NOMO-1 treated with DMSO at 0.1 percent for 48 hours (cell line): ENCODE measurements around the gene PRKCE.
"Not testable (repeated sequence)": the region's sequence is repeated elsewhere in the genome, so short reads cannot be mapped to it uniquely, and the experiment has no call there.

Experiments
- DNase-seq: peaks from one replicate; lab custom pipeline; 2025; ENCODE audit not compliant: unreplicated experiment; lab: John Stamatoyannopoulos, UW

Gene PRKCE

DNA sequence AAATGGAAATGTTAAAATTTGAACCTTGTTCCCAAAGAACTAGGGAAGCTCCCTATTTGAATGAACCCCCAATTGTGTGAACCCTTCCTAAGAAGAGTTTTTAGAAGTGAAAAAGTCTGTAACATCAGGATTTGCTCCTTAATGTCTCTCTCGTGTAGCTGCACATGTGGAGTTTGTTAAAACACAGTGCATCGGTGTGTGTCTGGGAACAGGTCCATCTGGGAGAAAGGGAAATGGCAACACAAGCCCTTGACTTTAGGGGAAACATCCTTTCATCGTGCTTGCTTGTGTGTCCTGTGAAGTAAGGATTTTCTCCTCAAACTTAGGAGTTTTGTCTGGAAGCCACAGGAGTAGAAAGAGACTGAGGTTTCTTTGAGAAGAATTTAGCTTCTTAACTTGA, 203.9 kb downstream of the PRKCE start:
- no peak for DNase-seq

DNA sequence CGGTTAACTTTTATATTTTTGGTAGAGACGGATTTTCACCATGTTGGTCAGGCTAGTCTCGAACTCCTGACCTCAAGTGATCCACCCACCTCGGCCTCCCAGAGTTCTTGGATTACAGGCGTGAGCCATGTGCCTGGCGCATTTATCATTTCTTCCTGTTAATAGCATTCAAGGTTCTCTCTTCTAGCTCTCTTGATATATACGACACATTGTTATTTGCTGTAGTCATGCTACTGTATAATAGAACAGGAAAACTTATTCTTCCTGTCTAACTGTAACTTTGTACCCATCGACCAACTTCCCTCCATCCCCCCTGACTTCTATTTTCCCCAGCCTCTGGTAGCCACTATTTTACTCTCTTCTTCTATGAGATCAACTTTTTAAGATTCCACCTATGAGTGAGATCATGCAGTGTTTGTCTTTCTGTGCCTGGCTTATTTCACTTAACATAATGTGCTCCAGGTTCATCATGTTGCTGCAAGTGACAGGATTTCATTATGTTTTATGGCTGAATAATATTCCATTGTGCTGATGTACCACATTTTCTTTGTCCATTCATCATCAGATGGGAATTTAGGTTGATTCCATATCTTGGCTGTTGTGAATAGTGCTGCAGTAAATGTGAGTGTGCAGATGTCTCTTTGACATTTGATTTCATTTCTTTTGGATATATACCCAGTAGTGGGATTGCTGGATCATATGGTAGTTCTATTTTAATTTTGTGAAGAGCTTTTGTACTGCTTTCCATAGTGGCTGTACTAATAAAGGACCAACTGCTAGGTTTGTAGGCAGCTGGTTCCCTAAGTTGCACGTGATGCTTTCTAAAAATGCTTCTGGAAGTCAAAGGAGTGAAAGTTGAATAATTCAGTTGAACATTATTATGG, 205.2 kb downstream of the PRKCE start:
- no peak for DNase-seq

GRCh38 chr2:45857275-45857609, 205.8 kb downstream of the PRKCE start:
- no peak for DNase-seq

GRCh38 chr2:45857867-45858520, 206.5 kb downstream of the PRKCE start:
- DNase-seq = no peak

GRCh38 chr2:45858872-45859271, 207.4 kb downstream of the PRKCE start:
- not testable (repeated sequence) for DNase-seq

GRCh38 chr2:45859682-45860081, 208.2 kb downstream of the PRKCE start:
- DNase-seq = no peak

GRCh38 chr2:45860136-45861121, 209.0 kb downstream of the PRKCE start:
- DNase-seq = peak; percentile 23

- DNase-seq = peak; percentile 27
These were observed 211.4 kb downstream of the PRKCE start for GRCh38 chr2:45862843-45863242.

DNA sequence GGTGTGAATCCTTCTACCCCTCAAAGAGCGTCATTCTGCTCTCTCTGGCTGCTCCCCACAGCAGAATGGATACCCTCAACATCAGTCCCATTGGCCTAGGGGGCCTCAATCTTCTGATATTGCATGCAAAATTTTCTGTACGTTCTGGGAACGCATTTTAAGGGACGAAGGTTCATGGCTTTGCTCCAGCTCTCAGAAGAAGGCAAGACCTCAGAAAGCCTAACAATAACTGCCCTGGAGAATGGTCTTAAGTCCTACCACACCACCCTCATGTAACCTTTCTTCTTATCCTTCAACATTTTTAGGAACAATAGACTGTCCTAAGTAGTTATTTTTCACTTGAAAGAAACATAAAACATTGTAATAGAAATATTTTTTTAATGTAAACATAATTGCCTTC, 212.6 kb downstream of the PRKCE start:
- DNase-seq = no peak

DNA sequence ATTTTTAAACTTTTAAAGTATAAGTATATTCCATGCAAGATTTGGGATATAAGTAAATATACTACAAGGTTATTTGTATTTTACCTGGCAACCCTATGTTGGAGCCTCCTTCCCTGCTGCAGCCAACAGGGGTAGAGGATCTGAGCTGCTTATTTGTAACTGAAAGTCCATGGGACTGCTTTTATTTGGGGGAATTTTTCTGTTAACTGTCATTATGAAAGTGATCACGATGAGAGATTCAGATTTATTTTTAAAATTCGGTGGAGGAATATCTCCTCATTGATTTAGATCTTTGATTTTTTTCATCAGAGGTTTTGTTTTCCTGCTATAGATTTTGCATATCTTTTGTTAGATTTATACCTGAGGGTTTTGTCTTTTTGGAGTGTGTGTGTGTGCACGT, 215.9 kb downstream of the PRKCE start:
- DNase-seq = no peak

- DNase-seq = no peak
These were observed 216.3 kb downstream of the PRKCE start for GRCh38 chr2:45867800-45868199.

GRCh38 chr2:45869165-45869501, 217.7 kb downstream of the PRKCE start:
- DNase-seq = no peak

- DNase-seq = no peak
These were observed 219.6 kb downstream of the PRKCE start for GRCh38 chr2:45871025-45871424.

DNA sequence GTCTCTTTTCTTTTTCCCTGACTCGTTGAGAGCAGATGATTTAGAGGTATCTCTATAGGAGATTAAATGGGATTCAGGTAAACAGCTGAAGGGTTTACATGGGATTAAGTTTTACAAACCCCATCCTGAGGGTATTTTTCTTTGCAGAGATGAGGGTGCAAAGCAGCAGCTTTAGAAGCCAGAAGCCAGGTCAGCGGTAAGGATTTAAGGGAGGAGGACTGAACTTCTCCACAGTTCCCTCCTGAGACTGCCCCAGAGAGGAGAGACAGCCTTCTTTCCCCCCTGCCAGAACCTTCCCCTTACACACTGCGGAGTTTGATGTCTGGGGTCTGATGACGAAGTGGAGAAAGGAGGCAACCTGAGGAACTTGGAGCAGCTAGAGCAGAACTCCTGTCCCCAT, 220.1 kb downstream of the PRKCE start:
- DNase-seq = no peak

DNA sequence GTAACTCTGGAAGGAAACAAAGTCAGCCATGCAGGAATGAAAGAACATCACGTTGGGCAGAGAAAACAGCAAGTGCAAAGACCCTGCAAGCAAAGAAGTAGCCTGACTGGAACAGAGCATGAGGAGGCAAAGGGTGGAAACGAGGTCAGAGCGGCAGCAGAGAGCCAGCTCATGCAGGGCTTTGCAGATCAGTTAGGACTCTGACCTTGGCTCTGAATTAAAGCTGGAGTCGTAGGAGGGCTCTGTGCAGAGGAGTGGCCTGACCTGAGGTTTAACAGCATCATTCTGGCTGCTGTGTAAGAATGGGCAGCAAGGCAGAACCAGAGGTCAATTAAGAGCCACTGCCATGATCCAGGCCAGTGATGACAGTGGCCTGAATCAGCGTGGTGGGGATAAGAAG, 220.7 kb downstream of the PRKCE start:
- DNase-seq = no peak

DNA sequence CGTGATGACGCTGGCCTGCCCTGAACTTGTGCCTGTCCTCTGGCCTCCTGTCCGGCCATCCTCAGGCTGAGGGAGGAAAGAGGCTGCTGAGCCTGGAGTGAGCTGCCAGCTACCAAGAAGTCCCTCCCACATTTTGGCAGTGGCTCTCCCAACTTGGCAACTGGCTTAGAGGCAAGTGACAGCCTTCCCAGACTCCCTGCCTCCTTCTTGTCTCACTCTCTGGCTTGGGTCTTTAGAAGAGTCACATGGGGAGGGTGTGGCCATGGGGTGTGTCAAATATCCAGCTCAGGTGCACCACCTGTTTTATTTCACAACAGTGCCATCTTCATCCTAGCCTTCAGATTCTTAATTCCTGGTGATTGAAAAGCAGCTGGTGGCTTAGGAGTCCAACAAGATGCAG, 222.9 kb downstream of the PRKCE start:
- no peak for DNase-seq

GRCh38 chr2:45876611-45877010, 225.1 kb downstream of the PRKCE start:
- DNase-seq = no peak

DNA sequence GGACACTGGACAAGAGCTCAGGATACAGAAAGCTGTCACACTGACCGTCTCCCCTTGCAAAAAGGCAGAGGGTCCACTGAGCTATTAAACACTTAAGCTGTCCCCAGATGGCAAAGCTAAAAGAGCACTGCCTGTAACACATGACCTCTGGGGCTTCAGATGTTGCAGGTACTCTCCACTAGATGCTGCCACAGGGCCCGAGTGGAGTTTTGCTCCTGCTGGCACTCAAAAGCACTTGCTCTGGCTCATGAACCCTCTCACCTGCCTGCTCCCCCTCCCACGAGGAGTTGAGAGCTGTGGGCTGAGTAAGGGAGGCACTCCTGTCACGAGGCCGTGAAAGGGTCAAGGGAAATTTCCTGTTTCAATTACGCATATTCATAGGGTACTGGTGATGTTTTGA, 227.9 kb downstream of the PRKCE start:
- DNase-seq = no peak

DNA sequence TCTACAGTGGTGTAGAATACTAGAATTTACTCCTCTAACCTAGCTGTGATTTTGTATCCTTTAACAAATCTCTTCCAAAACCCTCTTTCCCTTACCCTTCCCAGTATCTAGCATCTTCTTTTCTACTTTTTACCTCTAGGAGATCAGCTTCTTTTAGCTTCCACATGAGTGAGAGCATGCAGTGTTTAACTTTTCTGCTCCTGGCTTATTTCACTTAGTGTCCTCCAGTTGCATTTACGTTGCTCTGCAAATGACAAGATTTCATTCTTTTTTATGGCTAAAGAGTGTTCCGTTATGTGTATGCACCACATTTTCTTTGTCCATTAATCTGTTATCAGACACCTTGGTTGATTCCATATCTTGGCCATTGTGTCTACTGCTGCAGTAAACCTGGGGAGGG, 228.5 kb downstream of the PRKCE start:
- no peak for DNase-seq

- DNase-seq = no peak
These were observed 230.6 kb downstream of the PRKCE start for GRCh38 chr2:45881970-45882581.
